HEK293 (cell line): ENCODE results near the gene GPRASP2.
"Not testable (repeated sequence)": the region's sequence is repeated elsewhere in the genome, so short reads cannot be mapped to it uniquely, and the experiment has no call there.

Source experiments
- KLF10 ChIP-seq: fragments of 450-650 bp; IDR thresholded peaks from 2 replicates; pipeline ENCODE4 v1.5.1; 2018; ENCODE audit warnings: missing biosample characterization, mild to moderate bottlenecking, missing genetic modification characterization
- PRDM10 ChIP-seq: fragments of 450-650 bp; formaldehyde crosslinking; IDR thresholded peaks from 2 replicates; pipeline ENCODE4 v1.5.1; 2016; ENCODE audit warnings: missing biosample characterization, missing genetic modification characterization
- ZNF791 ChIP-seq: fragments of 450-650 bp; formaldehyde crosslinking; IDR thresholded peaks from 2 replicates; pipeline ENCODE4 v1.5.1; 2016; ENCODE audit warnings: missing biosample characterization, missing genetic modification characterization

GRCh38 chrX:102677479-102677878 lies 34.8 kb upstream of the GPRASP2 start:
- TF ChIP-seq ZNF791 (tag by site-specific recombination); PRDM10; KLF10 (tag by site-specific recombination): not testable (repeated sequence)
